Measurements from ENCODE around the gene KCNJ10. TPM values are rescaled to one million over a fixed set of nuclear protein-coding genes. Genes with fewer than 3 reads are reported as not detected.

Gene KCNJ10
- total and polyA plus RNA-seq, 2 of the 13 experiments (the other 11 are each of a cell fraction or from before 2014, with no cell fraction given) = 4.4 to 10.3 TPM

DNA sequence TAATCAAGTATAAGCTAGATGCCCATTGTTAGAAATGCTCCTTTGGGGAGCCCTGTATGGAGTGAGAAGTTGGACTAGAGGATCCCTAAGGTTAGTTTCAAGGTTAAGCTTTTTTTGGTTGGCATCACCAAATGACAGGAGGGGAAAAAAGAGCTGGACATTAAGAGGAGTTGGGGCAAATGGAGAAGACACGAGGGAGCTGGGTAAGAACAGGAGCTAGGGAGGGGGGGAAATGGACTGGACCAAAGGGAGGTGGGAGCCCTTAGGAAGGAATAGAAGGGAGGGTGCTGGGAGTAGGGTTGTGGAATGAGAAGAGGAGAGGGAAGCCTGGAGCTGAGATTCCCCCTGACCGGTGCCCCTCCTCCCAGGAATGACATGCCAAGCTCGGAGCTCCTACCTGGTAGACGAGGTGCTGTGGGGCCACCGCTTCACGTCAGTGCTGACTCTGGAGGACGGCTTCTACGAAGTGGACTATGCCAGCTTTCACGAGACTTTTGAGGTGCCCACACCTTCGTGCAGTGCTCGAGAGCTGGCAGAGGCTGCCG is 17.2 kb upstream of the KCNJ10 start (continued):
- TF ChIP-seq, protein P1, sequence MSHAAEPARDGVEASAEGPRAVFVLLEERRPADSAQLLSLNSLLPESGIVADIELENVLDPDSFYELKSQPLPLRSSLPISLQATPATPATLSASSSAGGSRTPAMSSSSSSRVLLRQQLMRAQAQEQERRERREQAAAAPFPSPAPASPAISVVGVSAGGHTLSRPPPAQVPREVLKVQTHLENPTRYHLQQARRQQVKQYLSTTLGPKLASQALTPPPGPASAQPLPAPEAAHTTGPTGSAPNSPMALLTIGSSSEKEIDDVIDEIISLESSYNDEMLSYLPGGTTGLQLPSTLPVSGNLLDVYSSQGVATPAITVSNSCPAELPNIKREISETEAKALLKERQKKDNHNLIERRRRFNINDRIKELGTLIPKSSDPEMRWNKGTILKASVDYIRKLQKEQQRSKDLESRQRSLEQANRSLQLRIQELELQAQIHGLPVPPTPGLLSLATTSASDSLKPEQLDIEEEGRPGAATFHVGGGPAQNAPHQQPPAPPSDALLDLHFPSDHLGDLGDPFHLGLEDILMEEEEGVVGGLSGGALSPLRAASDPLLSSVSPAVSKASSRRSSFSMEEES (CRISPR knock-in tag; IDR thresholded peaks at IDR 0.05) = no peak
- TF ChIP-seq KDM5A (IDR thresholded peaks at IDR 0.05; ENCODE audit: borderline replicate concordance, low read length) (no peak), TRIM22 (IDR thresholded peaks at IDR 0.05) (no peak), ZNF446 (CRISPR knock-in tag; IDR thresholded peaks at IDR 0.05) (no peak), SETDB1 (CRISPR knock-in tag; IDR thresholded peaks at IDR 0.05; ENCODE audit: borderline replicate concordance) (no peak), ZNF761 (CRISPR knock-in tag; conservative IDR thresholded peaks at IDR 0.05) (no peak), TOPORS (CRISPR knock-in tag; IDR thresholded peaks at IDR 0.05) (no peak)
- TF ChIP-seq, protein P2, sequence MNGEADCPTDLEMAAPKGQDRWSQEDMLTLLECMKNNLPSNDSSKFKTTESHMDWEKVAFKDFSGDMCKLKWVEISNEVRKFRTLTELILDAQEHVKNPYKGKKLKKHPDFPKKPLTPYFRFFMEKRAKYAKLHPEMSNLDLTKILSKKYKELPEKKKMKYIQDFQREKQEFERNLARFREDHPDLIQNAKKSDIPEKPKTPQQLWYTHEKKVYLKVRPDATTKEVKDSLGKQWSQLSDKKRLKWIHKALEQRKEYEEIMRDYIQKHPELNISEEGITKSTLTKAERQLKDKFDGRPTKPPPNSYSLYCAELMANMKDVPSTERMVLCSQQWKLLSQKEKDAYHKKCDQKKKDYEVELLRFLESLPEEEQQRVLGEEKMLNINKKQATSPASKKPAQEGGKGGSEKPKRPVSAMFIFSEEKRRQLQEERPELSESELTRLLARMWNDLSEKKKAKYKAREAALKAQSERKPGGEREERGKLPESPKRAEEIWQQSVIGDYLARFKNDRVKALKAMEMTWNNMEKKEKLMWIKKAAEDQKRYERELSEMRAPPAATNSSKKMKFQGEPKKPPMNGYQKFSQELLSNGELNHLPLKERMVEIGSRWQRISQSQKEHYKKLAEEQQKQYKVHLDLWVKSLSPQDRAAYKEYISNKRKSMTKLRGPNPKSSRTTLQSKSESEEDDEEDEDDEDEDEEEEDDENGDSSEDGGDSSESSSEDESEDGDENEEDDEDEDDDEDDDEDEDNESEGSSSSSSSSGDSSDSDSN (CRISPR knock-in tag; IDR thresholded peaks at IDR 0.05) = no peak

All from HepG2 (cell line).